HFF-Myc (cell line): ENCODE results near the gene C11orf54.

Experiments used
- DNase-seq: peaks from one replicate; pipeline ENCODE4 v3.0.0-alpha.2; 2011; ENCODE audit warnings: low read depth; ENCODE audit errors: extremely low read depth
- H3K4me3 ChIP-seq: replicated peaks from 2 replicates; pipeline ENCODE4 v1.5.1; 2011; ENCODE audit warnings: low read depth, mild to moderate bottlenecking, control low read depth, low read length
- TF ChIP-seq, protein P1 (sequence below): IDR thresholded peaks from 2 replicates; pipeline ENCODE4 v1.5.1; 2012; ENCODE audit warnings: mild to moderate bottlenecking, low read depth, low read length, control low read depth; ENCODE audit errors: missing control alignments

C11orf54 gene

DNA sequence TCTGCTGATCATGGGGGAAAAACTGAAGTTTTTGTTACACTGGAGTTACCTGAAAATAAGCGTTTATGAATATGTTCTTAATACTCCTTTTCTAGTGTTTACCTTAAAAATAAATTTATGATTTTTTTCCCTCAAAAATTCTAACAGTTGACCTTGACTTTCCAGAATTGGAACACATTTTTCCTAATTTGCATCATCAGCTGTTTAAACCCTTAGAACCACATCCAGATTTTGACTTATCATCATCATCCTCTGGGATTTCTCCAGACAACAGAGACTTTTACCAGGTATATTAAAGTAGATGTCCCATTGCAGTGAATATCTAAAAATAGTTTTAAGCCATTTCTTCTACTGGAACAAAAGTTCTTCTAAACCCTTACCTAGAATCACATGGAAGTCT is 17.4 kb upstream of the C11orf54 start:
- TF ChIP-seq, protein P1, sequence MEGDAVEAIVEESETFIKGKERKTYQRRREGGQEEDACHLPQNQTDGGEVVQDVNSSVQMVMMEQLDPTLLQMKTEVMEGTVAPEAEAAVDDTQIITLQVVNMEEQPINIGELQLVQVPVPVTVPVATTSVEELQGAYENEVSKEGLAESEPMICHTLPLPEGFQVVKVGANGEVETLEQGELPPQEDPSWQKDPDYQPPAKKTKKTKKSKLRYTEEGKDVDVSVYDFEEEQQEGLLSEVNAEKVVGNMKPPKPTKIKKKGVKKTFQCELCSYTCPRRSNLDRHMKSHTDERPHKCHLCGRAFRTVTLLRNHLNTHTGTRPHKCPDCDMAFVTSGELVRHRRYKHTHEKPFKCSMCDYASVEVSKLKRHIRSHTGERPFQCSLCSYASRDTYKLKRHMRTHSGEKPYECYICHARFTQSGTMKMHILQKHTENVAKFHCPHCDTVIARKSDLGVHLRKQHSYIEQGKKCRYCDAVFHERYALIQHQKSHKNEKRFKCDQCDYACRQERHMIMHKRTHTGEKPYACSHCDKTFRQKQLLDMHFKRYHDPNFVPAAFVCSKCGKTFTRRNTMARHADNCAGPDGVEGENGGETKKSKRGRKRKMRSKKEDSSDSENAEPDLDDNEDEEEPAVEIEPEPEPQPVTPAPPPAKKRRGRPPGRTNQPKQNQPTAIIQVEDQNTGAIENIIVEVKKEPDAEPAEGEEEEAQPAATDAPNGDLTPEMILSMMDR, result no peak
- no peak for DNase-seq
- H3K4me3 ChIP-seq, result no peak overlapping the region

DNA sequence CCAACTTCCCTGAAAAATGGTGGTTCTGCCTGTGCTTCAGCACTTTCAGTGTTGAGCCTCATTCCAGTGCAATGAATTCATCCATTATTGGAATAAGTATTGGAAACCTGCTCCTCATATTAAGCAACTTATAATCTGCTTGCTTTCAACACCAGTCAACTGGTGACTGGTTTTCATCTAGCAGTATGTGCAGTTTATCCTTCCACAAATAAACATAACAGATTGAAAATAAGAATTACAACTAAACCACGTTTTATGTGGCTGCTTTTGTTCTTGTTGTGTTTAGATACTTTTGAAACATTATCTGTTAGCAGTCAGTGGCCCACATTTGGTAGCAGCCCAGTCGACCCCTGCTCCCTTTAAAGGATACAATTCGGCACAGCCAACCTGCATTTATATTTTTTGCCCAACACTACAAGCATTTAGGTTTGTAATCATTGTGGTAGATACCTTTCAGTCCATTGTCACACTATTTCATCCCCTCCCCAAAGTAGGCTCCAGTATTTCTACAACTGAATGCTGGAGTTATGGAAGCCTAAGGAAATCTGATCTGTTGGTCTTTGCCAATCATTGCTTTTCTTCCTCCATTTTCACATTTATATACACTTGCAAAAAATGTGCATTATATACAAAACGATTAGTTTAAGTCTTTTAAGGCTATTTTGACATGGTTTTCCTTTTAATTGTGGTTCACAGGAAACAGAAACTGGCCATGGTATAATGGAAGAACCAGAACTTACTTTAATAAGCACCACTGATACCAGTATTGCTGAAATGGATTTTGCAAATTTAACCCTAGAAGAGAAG is 13.3 kb upstream of the C11orf54 start:
- TF ChIP-seq, protein P1, result no peak
- H3K4me3 ChIP-seq, result no peak overlapping the region
- DNase-seq, result no peak

DNA sequence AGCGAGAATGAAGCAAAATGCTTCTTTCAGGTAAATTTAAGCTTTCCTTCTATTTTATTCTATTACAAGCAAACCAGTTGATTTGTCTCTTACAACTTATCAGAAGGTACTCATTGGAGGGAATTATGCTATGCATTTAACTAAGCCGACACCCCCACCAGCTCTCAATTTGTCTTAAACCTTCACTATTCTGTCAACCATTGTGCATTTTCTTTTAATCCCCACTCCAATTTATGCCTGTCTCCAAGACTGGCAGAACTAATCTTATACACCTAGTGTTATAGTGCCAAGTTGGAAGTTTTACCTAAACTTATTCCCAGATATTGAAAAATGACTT is 12.7 kb upstream of the C11orf54 start:
- DNase-seq, result no peak
- no peak overlapping the region for H3K4me3 ChIP-seq
- TF ChIP-seq, protein P1, result no peak

DNA sequence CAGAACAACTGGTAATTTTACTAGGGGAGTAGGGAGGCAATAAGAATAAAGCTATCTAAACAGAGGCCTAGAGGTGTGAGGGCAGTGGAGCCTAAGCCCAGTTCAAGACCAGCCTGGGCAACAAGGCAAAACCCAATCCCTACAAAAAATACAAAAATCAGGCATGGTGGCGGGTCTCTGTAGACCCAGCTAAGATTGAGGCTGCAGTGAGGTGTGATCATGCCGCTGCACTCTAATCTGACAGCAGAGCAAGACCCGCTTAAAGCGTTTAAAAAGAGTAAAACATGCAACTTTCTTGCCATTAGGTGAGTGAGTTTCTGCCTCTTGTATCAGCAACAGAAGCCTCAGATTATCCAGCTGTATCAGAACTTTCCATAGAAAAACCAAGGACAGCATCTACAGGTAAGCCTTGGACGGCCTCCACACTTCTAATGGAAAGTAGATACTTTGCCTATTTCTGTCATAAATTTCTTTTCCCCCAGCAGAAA is 12.3 kb upstream of the C11orf54 start:
- no peak overlapping the region for H3K4me3 ChIP-seq
- TF ChIP-seq, protein P1, result no peak
- no peak for DNase-seq

DNA sequence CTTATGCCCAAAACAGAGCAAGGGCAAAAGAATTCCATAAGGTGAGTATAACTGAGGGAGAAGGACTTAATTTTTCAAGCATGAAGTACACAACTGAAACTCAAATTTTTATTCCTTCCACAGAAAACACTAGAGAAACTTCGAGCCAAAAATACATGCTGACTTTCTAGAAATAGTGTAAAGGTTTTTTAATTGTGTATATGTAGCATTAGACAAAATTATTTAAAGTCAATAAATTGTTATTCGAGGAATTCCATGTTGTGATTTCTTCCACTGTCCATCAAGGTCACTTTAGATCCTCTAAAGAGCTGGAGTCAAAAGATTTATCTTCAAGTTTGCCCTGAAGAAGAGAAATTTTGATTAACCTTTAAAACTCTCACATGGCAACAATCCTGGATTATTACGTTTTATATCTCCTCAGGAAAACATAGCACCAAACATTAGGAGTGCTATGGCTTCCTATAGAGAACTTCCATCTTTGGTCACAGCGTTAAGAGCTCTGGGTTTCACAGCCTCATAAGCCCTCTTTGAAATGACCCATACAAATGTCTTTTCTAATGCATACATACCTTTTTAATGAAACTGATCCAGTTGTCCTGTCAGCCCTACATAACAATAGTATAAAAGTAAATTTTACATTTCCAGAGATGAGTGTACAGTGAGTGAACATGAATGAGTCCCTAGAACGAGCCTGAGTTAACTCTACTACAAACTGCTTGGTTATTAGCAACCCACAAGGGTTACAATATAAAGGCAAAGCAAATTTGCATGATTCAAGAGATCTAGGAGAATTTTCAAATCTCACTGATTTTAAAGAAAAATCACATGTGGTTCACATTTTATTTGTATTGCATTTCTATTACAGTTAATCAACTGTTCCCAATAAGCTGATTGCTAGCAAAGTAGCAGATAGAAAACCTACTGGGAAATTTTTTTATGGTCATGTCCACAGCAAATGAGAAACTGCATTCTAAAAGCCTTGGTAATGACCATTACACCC is 11.1 kb upstream of the C11orf54 start:
- DNase-seq, result no peak
- H3K4me3 ChIP-seq, result no peak overlapping the region
- TF ChIP-seq, protein P1, result no peak

DNA sequence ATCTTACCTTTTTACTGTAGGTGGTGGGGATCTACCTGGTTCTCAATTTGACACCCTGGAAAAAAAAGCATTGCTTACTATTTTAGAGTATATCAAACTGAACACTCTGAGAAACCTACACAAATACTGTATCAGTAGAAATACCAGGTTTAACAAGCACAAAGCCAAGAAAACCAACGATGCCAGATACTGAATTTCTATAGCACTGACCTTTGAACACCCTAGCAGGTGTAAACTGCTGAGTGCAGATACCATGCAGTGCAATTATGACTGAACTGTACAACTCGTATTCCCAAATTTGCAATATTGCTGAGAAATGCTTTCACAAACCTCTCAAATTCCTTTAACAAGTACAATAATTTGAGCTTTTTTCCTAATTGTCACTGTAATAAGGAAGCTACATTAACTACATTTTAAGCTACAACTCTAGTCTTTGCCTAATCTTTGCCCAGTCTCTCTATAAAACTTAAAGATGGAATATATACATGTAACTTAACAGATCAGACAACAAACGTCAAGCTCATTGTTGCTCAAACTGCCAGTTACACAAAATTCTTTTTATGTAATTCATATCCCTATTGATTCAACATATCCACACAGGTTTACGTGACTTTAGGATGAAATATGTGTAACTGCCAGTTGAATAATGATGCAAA is 9.1 kb upstream of the C11orf54 start:
- TF ChIP-seq, protein P1, result no peak
- no peak for DNase-seq
- H3K4me3 ChIP-seq, result no peak overlapping the region
